ENCODE results near the gene IRF8.

Gene IRF8

GRCh38 chr16:85927371-85927770 lies 28.4 kb downstream of the IRF8 start:
- no peak overlapping the region for H3K4me3 ChIP-seq (ENCODE audit: low read length)
- TF ChIP-seq, protein P1, sequence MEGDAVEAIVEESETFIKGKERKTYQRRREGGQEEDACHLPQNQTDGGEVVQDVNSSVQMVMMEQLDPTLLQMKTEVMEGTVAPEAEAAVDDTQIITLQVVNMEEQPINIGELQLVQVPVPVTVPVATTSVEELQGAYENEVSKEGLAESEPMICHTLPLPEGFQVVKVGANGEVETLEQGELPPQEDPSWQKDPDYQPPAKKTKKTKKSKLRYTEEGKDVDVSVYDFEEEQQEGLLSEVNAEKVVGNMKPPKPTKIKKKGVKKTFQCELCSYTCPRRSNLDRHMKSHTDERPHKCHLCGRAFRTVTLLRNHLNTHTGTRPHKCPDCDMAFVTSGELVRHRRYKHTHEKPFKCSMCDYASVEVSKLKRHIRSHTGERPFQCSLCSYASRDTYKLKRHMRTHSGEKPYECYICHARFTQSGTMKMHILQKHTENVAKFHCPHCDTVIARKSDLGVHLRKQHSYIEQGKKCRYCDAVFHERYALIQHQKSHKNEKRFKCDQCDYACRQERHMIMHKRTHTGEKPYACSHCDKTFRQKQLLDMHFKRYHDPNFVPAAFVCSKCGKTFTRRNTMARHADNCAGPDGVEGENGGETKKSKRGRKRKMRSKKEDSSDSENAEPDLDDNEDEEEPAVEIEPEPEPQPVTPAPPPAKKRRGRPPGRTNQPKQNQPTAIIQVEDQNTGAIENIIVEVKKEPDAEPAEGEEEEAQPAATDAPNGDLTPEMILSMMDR (IDR thresholded peaks at IDR 0.05; ENCODE audit: insufficient read depth, low read depth, low read length, missing control alignments), result no peak
- no peak for DNase-seq (ENCODE audit: low read depth)

- no peak overlapping the region for H3K4me3 ChIP-seq (ENCODE audit: low read length)
- DNase-seq (ENCODE audit: low read depth), result no peak
- TF ChIP-seq, protein P1 (IDR thresholded peaks at IDR 0.05; ENCODE audit: insufficient read depth, low read depth, low read length, missing control alignments), result no peak
These were observed 29.0 kb downstream of the IRF8 start for GRCh38 chr16:85927959-85928358.

DNA sequence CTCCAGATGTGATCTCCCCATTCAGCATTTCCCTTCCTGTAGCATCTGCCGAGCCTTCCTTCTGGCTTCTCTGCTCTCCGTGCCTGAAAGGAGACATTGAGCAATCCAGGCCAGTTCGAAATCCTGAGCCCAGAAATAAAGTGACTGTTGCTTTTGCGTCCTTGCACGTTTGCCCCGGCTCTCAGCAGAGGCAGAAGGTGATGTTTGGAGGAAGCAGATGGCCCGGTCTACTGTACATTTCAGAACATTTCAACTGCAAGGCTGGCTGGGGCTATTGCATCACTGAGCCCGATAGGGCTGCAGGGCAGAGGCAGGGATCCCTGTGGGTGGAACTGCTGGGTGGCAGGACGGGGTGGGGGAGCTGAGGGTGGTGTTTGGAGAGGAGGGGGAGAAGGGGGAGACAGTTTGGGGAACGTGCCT lies 29.4 kb downstream of the IRF8 start:
- TF ChIP-seq, protein P1 (IDR thresholded peaks at IDR 0.05; ENCODE audit: insufficient read depth, low read depth, low read length, missing control alignments), result no peak
- DNase-seq (ENCODE audit: low read depth), result no peak
- H3K4me3 ChIP-seq (ENCODE audit: low read length), result no peak overlapping the region

DNA sequence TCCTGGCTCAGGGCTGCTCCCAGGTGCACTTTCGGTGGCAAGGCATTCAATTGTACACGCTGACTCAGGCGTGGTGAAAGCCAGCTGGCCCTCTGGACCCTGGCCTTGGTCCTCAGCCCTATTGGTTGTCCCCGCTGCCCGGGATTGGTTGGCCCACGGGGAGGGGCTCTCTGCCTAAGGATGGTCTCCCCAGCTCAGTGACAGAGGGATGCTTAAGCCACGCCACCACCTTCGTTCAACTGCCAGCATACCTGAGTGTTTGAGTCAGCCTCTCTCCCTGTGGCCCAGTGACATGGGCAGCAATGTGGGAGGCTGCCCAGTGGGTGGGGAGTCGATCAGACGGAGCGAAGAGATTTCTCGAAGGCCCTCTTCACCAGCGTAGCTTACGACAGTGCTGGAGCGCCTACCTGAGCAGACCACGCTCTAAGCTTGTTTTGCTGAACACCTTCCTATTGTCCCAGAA lies 30.3 kb downstream of the IRF8 start:
- no peak overlapping the region for H3K4me3 ChIP-seq (ENCODE audit: low read length)
- DNase-seq (ENCODE audit: low read depth), result no peak
- TF ChIP-seq, protein P1 (IDR thresholded peaks at IDR 0.05; ENCODE audit: insufficient read depth, low read depth, low read length, missing control alignments), result no peak

DNA sequence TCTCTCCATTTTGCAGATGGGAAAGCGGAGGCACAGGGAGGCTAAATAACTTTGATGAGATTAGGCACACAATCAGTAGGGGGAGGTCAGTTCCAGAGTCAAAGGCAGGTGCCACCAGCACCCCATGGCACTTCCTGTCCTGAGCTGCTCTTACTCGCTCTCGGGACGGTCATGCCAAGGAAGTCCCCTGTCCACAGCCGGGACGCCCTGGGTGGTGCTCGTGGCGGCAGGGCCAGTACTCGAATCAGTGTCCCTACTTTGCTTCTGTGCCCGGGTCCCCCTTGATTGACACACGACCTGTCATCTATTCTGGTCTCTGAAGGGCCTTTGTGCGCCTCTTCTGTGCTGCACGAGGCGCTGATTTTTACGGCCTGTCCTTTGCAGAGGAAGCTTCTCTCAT lies 31.3 kb downstream of the IRF8 start:
- TF ChIP-seq, protein P1 (IDR thresholded peaks at IDR 0.05; ENCODE audit: insufficient read depth, low read depth, low read length, missing control alignments), result no peak
- no peak overlapping the region for H3K4me3 ChIP-seq (ENCODE audit: low read length)
- no peak for DNase-seq (ENCODE audit: low read depth)

DNA sequence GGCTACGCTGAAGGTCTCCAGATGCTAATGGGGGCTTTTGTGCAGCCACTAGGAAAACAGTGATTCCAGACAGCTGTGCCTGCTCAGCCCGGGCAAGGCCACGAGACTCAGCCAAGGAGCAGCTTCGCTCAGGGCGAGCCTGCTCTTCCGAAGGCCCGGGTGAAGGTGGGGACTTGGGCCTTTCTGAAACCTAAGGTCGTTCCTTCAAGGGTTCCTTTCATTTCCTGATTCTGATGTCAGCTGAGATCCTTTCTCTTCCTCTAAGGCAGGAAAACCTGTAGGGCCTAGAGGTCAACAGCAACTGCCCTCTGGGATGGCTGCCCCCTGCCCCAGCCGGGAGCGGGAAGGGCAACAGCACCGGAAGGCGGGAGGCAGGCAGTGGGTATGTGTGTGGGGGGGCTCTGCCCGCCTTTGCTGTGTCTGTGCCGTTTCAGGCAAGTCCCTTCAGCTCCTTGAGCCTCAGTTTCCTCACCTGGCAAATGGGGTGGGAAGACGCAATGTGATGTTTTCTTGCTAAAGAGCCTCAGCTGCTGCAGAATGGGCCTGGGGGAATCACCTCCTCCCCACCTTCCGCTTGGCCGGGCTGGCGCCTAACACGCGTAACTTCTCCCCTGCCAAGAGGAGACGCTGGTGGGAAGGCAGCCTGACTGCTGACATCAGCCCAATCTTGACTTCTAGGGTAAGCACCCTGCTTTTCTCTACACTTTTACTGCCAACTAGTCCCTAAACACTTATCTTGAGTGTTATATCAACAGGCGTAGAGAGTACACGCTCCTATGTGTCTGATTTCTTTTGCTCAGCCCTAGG lies 32.8 kb downstream of the IRF8 start:
- TF ChIP-seq, protein P1 (IDR thresholded peaks at IDR 0.05; ENCODE audit: insufficient read depth, low read depth, low read length, missing control alignments), result no peak
- no peak for DNase-seq (ENCODE audit: low read depth)
- H3K4me3 ChIP-seq (ENCODE audit: low read length), result no peak overlapping the region

DNA sequence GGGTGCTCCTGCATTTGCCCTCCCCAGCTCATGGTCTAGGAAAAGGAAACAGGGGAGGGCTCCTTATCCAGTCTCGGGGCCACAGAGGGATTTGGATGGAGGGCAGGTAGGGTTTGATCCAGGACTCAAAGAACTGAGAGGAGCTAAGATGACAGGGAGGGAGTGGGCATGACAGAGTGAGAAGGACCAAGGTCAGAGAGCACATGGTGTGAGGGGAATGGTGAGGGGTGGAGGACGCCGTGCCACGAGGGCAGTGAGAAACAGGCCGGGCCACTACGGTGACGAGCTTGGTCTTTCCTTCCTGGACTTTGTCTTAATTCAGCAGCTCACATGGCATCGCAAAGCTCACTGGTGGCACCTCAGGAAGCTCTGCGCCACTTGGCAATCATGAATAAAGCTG lies 35.2 kb downstream of the IRF8 start:
- TF ChIP-seq, protein P1 (IDR thresholded peaks at IDR 0.05; ENCODE audit: insufficient read depth, low read depth, low read length, missing control alignments), result no peak
- H3K4me3 ChIP-seq (ENCODE audit: low read length), result no peak overlapping the region
- no peak for DNase-seq (ENCODE audit: low read depth)
